T-helper 17 cell (primary cell): ENCODE measurements around the gene SEC63. TPM values are rescaled to one million over a fixed set of nuclear protein-coding genes. Genes with fewer than 3 reads are reported as not detected.

Experiments
- ATAC-seq: fragments of 150-1000 bp; cut with Tn5 transposase; 2 replicates; pipeline ENCODE4 v1.10.0; 2021; ENCODE audit warnings: mild to moderate bottlenecking, moderate library complexity
- DNase-seq, 3 donors: peaks; one replicate each; pipeline versions ENCODE4 v3.0.0 to v3.0.0-alpha.2; 2020 to 2021
- H3K9me3 ChIP-seq: one replicate; pipeline ENCODE4 v1.7.0; 2013; ENCODE audit warnings: low read length, mild to moderate bottlenecking; ENCODE audit not compliant: control insufficient read depth, poor library complexity, severe bottlenecking
- H3K27ac Mint-ChIP-seq: one replicate; pipeline ENCODE4 v1.8.0; 2022; ENCODE audit warnings: mild to moderate bottlenecking, moderate library complexity, mixed read lengths
- H3K27me3 Mint-ChIP-seq: one replicate; pipeline ENCODE4 v1.8.0; 2022; ENCODE audit warnings: mixed read lengths
- H3K36me3 Mint-ChIP-seq: one replicate; pipeline ENCODE4 v1.8.0; 2022; ENCODE audit warnings: low read depth, mixed read lengths
- H3K4me1 Mint-ChIP-seq: one replicate; pipeline ENCODE4 v1.8.0; 2022; ENCODE audit warnings: mild to moderate bottlenecking, mixed read lengths
- H3K4me3 Mint-ChIP-seq: one replicate; pipeline ENCODE4 v1.8.0; 2022; ENCODE audit warnings: mild to moderate bottlenecking, moderate library complexity, mixed read lengths
- total RNA-seq, 4 donors: library from RNA in 2 of 4; stranded (reverse) in 2 of 4; gene quantifications; one replicate each; pipeline ENCODE4 v1.2.3 and lab custom pipeline; 2022 to 2026

SEC63 gene
- total RNA-seq, 2 donors from 2014 or later, result 76.6 to 86.7 TPM

- peak overlapping the region; percentile 100 for H3K27ac Mint-ChIP-seq
- ATAC-seq, result no peak
- peaks cover 3% of the 10 kb centered on the region for H3K36me3 Mint-ChIP-seq
Observed at GRCh38 chr6:107822176-107823046, 135.6 kb downstream of the SEC63 start.

GRCh38 chr6:107821591-107821990, 136.4 kb downstream of the SEC63 start:
- peaks cover 65% of the 10 kb centered on the region for H3K4me1 Mint-ChIP-seq
- DNase-seq (no peak), ATAC-seq (no peak)
- no peaks in the 10 kb centered on the region for H3K9me3 ChIP-seq
- peaks cover 3% of the 10 kb centered on the region for H3K36me3 Mint-ChIP-seq
- peak overlapping the region; percentile 100 for H3K27ac Mint-ChIP-seq
- peak overlapping the region; percentile 96 for H3K4me3 Mint-ChIP-seq
- no peaks in the 10 kb centered on the region for H3K27me3 Mint-ChIP-seq

More at GRCh38 chr6:107822176-107823046, 135.6 kb downstream of the SEC63 start:
- DNase-seq, result peak in 2 of 3 donors; percentile 19 to 39
- H3K4me3 Mint-ChIP-seq, result peak overlapping the region; percentile 96
- no peaks in the 10 kb centered on the region for H3K9me3 ChIP-seq
- H3K27me3 Mint-ChIP-seq, result no peaks in the 10 kb centered on the region
- H3K4me1 Mint-ChIP-seq, result peaks cover 60% of the 10 kb centered on the region

- peak overlapping the region; percentile 96 for H3K4me3 Mint-ChIP-seq
- ATAC-seq (no peak), DNase-seq (no peak)
- peaks cover 5% of the 10 kb centered on the region for H3K36me3 Mint-ChIP-seq
- H3K27ac Mint-ChIP-seq, result peak overlapping the region; percentile 100
- no peaks in the 10 kb centered on the region for H3K27me3 Mint-ChIP-seq
- peaks cover 69% of the 10 kb centered on the region for H3K4me1 Mint-ChIP-seq
- no peaks in the 10 kb centered on the region for H3K9me3 ChIP-seq
Observed at GRCh38 chr6:107820338-107821261, 137.4 kb downstream of the SEC63 start.

GRCh38 chr6:107819964-107820337, 138.1 kb downstream of the SEC63 start:
- Mint-ChIP-seq H3K4me3 (peak overlapping the region; percentile 96), H3K36me3 (peaks cover 5% of the 10 kb centered on the region), H3K27me3 (no peaks in the 10 kb centered on the region), H3K27ac (peak overlapping the region; percentile 100), H3K4me1 (peaks cover 68% of the 10 kb centered on the region)
- DNase-seq (no peak), ATAC-seq (no peak)
- H3K9me3 ChIP-seq, result no peaks in the 10 kb centered on the region

- Mint-ChIP-seq H3K27me3 (no peaks in the 10 kb centered on the region), H3K4me3 (peak overlapping the region; percentile 96), H3K27ac (peak overlapping the region; percentile 100), H3K36me3 (peaks cover 5% of the 10 kb centered on the region), H3K4me1 (peaks cover 63% of the 10 kb centered on the region)
- ATAC-seq, result no peak
- no peaks in the 10 kb centered on the region for H3K9me3 ChIP-seq
- DNase-seq, result no peak
Observed at GRCh38 chr6:107819217-107819616, 138.8 kb downstream of the SEC63 start.

GRCh38 chr6:107818272-107818671, 139.7 kb downstream of the SEC63 start:
- H3K9me3 ChIP-seq, result no peaks in the 10 kb centered on the region
- peak overlapping the region; percentile 100 for H3K27ac Mint-ChIP-seq
- peaks cover 61% of the 10 kb centered on the region for H3K4me1 Mint-ChIP-seq
- peak overlapping the region; percentile 96 for H3K4me3 Mint-ChIP-seq
- peaks cover 5% of the 10 kb centered on the region for H3K36me3 Mint-ChIP-seq
- no peak for ATAC-seq
- no peaks in the 10 kb centered on the region for H3K27me3 Mint-ChIP-seq
- DNase-seq, result no peak

- no peaks in the 10 kb centered on the region for H3K9me3 ChIP-seq
- Mint-ChIP-seq H3K27ac (peak overlapping the region; percentile 100), H3K36me3 (peaks cover 5% of the 10 kb centered on the region), H3K27me3 (no peaks in the 10 kb centered on the region), H3K4me3 (no peak overlapping the region), H3K4me1 (peaks cover 56% of the 10 kb centered on the region)
- DNase-seq (no peak), ATAC-seq (no peak)
Observed at GRCh38 chr6:107817784-107818183, 140.2 kb downstream of the SEC63 start.

Other genes with a start within 250 kb of the SEC63 start
- 10 to 100 TPM; 49.6 to 58.3 TPM for gene SCML4, start 133.9 kb downstream of the SEC63 start, total RNA-seq
- gene OSTM1, start 116.5 kb upstream of the SEC63 start, total RNA-seq, result 10 to 100 TPM; 36.7 to 38.5 TPM
- not detected for gene NR2E1, start 207.8 kb upstream of the SEC63 start, total RNA-seq